ENCODE measurements around the gene WDR45.

The WDR45 gene

DNA sequence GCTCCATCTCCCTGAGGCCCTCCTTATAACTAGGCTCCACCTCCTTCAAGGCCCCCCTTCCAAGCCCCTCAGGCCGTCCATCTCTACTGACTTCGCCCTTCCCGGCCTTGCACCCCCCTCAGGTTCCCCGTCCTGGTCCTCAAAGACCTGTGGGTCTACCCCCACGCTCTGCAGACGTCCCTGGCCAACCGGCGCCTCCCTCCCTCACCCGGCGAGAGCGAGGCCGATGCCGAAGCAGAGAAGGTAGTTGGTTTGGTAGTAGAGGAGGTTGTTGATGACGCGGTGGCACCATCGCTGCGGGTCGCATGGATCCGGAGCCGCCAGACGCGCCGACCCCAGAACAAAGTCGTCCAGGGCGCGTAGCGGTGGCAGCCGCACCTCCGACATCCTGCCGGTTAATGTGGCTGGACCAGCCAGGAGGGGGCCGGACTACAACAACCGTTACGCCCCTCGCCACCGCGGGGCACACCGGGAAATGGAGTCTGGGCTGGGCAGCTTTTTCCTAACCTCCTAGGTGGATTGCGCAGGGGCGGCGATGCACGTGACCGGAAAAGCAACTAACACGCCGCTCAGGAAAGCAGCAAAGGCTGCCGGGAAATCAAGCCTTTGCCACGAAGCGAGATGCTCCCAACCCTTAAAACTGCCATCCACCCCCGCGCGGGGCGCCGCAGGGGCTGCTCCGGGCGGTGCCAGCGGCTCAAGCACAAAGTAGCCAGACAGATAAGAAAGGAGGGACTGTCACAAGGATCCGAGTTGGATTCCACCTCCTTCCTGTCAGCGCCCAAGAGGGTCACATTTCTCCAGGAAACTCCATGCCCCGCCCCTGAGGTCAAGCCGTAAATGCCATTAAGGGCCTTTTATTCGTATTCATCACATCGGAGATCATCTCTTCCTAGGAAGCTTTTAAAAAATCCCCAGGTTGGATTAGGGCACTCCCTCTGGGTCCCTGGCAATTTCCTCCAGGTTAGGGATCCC, 5.8 kb downstream of the WDR45 start, which contains the start of gene PRAF2:
Gene PRAF2 (minus strand): TSS at position 402 of the 975 bp plus-strand sequence. CDS start 15 bp downstream, at position 387.
- DNase-seq: peak; percentile 76

DNA sequence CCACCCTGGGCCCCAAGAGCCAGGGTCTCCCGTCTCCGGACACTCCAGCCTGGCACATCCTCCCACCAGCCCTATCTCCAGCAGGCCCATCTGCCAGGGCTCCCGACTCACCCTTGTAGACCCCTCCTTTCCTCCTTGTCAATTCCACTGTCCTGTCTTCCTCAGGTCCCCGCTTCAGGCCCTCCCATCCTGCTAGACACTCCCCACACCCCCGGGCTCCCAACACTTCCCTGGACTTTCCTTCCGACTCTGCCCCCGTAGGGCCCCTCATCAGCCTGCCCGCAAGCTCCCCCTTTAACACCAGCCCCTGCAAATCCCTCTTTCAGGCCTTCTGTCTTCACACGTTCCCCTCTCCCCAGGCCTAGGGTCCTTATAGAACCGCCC, 7.0 kb downstream of the WDR45 start:
- DNase-seq: no peak

DNA sequence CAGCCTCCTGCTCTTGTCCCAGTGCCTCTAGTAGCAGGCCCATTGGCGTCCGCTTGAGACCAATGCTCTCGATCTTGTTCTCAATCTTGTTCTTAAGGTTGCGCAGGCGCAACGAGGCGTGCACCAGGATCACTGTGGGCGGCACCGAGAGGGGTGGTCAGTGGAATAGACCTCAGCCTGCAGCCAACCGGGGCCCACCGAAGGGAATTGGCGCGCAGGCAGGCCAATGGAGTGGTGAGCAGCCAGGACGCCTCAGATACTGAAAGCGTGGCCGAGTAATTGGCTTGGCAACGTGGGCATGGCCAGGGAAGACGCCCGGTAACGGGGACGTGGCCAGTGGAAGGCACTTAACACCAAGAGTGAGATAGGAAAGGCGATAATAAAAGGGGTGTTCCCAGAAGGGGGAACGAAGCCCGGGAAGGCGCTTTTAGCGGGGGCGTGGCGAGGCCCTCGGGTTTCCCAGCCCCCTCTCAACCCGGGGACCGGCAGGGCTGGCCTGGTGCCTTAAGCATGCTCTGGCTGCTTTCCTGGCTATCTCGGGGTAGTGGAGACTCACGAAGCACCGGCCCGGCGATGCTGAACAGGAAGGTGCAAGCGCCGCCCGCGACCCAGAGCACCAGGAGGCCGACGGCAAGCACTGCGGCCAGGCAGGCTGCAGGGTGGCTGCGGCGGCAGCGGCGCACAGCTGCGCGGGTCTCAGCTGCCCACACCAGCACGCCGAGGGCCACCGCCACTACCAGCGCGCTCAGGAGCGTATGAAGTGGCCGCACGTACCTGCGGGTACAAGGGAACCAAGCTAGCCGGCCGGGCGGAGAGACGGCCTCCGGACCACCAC, 7.6 kb downstream of the WDR45 start:
- no peak for DNase-seq

DNA sequence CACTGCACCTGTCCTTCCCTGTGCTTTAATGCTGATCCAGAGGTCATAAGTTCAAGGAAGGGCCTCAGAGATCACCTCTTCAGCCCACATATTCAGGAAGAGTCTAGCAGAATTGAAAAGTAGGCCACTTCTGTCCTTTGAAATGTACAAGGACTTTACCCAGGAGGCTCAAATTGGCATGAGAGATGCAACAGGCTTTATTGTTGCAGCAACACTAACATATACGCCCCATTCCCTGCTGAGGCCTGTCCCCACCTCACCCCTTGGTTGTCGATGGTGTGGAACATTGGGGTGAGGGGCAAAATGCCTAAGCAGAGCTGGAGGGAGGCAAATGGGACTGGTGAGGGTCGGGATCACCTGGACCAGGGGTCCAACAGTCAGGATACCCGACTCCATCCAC, 8.7 kb downstream of the WDR45 start:
- DNase-seq: no peak

DNA sequence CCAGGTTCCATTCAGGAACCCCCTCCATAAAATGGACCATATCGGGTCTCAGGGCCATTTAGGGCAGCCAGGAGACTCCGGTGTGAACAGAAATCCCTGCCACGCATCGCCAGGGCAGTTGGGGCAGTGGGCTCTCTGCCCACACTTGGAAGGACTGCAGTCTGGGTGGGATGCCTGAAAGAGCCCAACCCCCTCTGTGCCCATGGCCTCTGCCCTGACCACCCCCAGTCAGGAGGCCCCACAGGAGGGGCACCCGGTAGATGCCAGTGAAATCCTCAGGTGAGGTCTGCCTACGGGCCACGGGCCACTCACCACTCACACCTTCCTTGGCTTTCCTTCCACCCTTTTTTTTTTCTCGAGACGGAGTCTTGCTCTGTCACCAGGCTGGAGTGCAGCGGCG, 10.6 kb downstream of the WDR45 start:
- DNase-seq: no peak

DNA sequence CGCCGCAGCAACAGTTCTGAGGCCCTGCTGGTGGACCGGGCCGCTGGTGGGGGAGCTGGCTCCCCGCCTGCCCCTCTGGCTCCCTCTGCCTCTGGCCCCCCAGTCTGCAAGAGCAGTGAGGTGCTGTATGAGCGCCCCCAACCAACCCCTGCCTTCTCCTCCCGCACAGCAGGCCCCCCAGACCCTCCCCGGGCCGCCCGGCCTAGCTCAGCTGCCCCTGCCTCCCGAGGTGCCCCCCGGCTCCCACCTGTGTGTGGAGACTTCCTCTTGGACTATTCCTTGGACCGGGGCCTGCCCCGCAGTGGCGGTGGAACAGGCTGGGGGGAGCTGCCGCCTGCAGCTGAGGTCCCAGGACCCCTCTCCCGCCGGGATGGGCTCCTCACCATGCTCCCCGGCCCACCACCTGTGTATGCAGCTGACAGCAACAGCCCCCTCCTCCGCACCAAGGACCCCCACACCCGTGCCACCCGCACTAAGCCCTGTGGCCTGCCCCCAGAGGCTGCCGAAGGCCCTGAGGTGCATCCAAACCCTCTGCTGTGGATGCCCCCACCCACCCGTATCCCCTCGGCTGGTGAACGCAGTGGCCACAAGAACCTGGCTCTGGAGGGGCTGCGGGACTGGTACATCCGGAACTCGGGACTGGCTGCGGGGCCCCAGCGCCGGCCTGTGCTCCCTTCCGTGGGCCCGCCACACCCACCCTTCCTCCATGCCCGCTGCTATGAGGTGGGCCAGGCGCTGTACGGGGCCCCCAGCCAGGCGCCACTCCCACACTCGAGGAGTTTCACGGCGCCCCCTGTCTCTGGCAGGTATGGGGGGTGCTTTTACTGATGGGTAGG, 12.2 kb downstream of the WDR45 start:
- DNase-seq: no peak

DNA sequence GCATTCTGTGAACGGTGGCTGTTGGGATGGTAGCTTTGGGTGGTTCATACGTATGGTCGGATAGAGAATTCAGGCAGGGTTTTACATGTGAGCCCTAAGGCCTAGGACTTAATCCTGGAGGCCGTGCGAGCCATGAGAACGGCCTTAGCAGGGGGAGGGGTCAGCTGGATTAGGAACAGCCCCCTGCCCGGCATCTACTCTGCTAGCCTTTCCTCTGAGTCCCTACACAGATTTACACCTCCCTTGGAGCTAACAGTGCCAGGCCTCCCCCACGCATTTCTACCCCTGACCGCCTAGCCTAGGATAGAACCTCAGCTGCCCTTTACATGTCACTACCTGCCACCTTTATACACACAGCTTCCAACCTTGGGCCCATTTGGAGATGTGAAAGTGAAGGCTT, 13.0 kb downstream of the WDR45 start:
- no peak for DNase-seq

DNA sequence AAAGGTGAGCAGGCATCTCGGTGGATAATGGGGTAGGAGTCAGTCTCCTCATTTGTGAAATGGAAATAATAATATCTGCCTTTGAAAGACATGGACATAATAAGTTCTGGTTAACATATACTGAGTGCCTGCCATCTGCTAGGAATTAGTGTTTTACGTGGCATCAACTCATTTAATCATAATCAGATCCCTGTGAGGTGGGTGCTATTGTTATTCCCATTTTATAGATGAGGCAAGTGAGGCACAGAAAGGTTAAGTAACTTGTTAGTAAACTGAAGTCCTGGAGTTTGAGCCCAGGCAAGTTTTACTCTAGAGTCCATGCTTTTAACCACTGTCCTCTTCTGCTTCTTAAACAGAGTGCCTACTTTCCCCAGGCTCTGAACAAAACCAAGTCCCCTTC, 13.4 kb downstream of the WDR45 start:
- no peak for DNase-seq

DNA sequence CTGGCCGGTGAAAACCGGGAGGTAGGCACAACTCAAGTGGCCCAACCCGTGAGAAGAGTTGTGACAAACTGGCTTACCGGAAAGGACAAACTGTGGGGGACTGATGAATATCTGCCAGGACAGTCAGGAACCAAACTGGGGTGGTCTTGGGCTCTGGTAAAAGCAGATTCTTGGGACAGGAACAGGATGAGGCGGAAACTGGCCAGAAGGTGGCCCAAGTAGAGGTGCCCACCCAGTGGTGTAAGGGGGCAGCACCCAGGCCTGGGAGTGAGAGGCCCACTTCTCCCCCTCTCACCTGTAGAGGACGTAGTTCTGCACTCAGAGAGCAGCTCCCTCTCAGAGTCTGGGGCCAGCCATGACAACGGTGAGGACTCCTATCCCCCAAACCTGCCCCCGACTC, 15.0 kb downstream of the WDR45 start:
- no peak for DNase-seq

DNA sequence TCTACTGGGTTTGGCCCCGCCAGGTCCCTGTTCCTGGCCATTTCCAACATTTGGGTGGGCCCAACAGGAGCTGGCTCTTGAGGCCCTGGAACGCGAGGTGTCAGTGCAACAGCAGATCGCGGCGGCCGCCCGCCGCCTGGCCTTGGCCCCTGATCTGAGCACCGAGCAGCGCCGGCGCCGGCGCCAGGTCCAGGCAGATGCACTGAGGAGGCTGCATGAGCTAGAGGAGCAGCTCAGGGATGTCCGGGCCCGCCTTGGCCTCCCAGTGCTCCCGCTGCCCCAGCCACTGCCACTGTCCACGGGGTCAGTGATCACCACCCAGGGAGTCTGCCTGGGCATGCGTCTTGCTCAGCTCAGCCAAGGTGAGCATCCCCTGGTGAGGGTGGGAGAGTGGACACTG, 15.4 kb downstream of the WDR45 start:
- DNase-seq: no peak

DNA sequence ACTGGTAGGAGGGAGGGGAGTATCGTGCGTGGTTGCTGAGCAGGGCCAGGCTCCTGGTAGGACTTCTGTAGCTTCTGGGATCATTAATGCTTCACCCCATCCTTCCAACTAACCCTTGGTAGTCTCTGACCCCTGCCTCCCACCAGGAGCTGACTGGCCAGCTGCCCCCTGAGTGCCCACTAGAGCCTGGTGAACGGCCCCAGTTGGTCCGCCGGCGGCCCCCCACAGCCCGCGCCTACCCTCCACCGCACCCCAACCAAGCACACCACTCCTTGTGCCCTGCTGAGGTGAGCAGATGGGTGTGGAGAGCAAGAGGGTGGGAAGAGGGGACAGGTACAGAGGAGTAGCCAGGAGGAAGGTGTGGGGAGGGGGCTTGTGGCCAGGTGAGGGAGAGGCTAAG, 16.0 kb downstream of the WDR45 start:
- DNase-seq: no peak

DNA sequence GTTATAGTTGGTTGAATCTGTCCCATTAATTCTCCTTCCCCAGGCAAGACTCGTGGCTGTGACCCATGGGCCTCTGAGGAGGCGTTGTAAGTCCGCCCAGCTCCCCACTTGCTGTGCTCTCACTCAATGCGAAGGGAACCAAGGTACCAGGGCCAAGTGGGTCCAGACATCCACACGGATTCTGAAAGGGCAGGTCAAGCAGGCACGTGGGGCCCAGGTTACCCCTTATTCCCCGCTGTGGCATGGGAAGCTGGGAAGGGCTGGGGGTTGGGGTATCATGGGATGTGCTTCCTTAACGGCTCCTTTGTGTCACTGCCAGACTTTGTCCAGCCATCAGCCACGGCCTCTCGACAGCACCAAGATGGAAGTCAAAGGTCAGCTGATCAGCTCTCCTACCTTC, 17.8 kb downstream of the WDR45 start:
- DNase-seq: no peak

DNA sequence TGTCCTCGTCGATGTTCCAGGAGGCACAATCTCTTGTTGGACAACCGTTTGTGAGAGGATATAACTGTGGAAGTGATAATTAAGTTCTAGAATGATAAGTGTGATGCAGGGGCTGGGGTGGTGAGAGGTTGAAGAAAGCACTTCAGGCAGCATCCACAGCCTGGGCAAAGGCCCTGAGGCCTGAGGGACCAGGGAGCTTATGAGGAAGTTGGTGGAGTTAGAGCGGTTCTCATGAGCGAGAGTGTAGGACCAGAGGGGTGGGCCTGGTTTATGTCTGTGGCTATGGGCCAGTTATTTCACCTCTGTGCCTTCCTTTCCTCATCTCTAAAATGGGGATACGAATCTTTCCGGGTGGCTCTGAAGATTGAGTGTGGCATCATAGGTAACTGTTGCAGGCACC, 18.2 kb downstream of the WDR45 start:
- no peak for DNase-seq

DNA sequence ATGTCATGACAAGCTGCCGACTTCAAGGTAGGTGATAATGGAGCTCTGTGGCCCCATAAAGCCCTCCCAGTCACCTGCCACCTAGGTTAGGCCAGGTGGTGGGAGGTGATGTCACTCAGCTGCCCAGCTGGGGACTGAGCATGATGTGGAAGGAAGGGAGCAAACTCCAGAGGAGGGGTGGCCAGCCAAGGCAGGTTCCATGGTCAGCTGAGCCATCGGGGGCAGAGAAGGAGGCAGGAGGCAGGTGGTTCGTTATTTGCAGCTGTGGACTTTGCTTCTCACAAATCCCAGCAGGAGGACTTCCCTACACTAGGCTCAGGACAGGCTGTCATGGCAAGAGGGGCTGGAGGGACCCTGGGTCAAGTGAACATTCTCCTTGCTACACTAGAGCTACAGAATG, 18.8 kb downstream of the WDR45 start:
- DNase-seq: no peak

DNA sequence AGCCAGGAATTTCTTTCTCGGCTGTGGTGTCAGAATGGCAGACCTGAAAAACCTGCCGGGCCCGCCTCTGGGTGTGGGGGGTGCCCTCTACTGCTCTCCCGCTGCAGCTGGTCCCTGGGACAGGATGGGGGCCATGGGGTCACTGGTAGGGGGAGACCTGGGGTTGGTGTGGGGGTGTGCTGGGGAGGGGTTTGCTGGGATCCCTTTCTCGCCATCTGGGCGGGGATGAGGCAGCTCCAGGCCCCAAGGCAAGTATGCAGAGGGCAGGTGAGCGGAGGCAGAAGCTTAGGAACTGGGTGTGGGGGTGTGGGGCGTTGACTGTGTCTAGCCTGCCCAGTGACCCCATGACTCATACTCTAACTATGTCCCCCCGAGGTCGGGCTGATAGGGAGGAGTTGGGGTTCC, 20.0 kb downstream of the WDR45 start:
- no peak for DNase-seq

DNA sequence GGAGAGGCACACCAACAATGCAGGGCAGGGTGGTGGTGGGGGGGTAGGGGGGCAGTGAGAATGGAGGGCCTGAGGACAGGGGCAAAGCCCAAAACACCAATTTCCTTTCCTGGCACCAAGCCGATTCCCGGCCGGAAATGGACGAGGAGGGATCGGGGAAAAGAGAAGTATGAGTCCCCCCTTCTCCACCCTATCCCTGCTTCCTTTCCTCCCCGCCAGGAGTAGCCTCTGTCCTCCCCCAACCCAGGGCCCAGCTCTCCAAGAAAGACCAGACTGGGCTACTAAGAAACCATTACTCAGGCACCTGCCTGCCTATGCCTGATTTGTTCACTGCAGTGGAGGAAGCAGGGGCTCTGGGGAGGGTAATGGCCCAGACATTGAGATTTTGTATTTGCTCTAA, 20.5 kb downstream of the WDR45 start:
- DNase-seq: no peak

DNA sequence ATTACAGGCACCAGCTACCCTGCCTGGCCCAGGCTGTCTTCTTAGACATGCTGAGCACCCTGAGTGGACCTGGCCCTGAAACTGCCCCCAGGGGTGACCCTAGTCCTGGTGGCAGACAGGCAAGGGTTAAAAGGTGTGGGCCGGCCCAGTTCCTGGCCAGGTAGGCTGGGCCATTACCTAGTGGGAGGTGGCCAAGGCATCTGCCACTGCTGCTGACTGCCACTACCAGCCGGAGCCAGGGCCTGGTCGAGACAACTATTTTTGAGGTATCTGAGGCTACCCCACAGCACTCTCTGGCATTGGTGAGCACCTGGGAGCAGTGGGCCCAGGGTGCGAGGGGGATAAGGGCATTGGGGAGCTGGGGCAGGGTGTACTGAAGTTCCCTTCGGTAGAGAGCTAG, 20.9 kb downstream of the WDR45 start, which contains the start of gene CCDC120:
Gene CCDC120 (plus strand): TSS at position 206 of the 400 bp plus-strand sequence. CDS start 3,043 bp downstream, outside the sequence.
- no peak for DNase-seq

DNA sequence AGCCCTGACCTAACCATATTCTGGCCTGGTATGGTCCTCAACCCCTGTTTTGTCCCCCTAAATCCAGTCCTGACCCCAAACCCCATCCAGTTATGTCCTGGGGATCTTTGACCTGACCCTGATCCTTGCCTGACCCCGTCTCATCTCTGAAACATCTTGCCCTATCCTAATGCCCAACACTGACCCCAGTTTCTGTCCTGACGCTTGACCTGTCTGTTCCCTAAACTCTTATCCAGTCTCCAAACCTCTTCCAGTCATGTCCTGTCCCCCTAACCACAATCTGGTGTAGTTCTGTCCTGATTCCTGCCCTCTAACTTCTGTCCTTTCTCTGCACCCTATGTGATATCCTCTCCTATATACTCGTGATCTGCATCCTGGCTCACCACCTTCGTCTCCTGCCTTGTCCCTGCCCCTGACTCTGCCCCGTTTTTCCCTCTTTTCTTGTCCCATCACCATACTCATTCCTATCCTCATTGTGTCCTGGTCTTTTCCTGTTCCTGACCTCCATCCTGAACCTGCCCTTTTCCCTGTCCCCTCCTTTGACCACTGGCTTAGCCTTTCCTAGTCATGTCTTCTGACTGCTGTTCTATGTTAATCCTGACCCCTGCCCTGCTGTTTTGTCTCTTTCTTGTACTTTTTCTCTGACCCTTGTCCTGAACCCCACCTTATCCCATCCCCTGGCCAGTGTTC, 25.5 kb downstream of the WDR45 start:
- no peak for DNase-seq

DNA sequence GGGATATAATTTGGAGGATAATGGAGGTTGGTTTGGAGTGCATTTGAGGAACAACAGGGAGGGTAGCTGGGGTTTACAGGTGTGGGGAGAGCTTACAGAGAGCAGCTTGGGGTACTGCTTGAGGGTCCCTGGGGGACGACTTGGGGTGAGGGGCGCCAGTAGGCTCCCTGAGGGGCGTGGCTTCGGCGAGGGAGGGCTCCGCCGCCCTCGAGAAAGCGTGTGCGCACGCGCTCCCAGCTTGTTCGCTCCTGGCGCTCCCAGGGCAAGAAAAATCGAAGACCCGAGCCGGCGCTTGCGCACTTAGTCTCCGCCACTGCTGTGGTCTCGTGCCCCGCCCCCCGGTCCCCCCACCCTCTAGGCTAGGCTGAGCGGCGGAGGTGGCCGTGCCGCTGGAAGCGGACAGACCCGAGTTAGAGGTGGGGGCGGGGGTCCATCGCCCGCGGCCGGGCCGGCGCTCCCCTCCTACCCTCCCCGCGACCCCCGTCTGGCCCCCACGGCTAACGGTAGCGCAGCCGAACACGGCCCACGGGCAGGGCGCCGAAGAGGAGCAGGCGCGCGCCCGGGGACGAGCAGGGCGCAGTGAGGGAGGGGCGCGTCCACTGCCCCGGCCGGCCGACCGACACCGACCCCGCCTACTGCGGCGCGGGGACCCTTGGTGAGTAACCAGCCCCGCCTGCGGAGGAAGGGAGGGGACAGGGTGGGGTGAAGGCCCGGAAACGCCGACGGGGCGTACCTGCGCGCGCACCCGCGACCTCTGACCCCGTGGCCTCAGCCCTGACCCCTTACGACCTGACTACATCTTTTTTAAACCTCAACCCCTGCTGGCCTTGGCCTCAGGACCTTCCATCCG, 26.2 kb downstream of the WDR45 start:
- DNase-seq: peak; percentile 37

DNA sequence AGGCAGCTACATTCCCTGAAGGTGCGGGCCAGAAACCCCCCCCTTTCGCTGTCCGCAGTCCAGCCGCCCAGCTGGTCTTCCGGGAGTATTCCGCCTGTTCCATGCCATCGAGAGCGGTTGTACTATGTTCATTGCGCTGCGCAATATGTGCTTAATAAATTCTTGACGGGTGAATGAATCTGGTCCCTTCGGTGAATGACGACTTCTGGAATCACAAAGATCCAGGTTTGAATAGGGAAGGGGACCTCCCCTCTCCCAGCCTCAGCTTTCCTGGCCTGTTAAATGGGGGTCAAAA, 35.8 kb downstream of the WDR45 start:
- no peak for DNase-seq

DNA sequence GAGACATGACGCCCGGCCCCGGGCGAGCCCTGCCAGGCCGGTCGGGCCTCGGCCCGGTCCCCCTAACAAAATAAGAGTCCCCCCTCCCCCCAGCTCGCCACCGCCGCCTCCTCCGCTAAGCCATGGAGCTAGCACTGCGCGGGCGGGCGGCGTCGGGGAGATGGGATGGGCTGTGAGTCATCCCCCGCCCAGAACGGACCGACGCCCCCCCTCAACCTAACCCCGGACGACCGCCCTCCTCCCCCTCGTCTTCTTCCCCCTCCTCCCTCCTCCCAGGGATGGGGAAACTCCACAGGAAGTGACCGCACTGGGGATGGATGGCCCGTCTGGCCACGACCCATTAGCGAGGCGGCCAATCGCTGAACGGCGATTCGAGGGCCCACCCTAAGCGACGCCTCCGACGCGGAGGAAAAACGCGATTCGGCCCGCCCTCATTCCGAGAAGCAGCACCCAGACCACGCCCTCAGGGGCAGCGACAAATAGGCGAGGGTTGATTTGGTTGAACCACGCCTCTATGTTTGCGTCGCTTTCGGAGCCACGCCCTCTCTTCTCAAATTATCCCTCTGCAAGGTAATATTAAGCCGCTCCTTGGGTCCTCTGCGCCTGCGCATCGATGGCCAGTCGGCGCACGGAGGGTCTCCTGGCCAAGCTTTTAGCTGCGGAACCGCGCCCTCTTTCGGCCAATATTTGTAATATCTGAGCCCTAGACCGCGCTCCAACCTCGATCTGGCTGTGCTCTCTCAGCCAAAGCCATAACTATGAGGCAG, 36.3 kb downstream of the WDR45 start, which contains the start of gene TFE3:
Gene TFE3 (minus strand): TSS at position 138 of the 767 bp plus-strand sequence. CDS start 131 bp downstream, at position 7.
- DNase-seq: peak; percentile 92

Data from NCI-H774 (cell line).